OCI-LY7 (cell line): ENCODE measurements around the gene JUNB. TPM values are rescaled to one million over a fixed set of nuclear protein-coding genes. Genes with fewer than 3 reads are reported as not detected.

Experiments
- BruUV-seq: library from RNA; stranded (reverse); fragments of 400-500 nt; replicated peaks from 2 replicates; lab custom pipeline; 2021; lab: Mats Ljungman, UMichigan
- CTCF ChIA-PET: fragments of 300-600 bp; sonication (Branson Sonifier 250); formaldehyde crosslinking; loops from one replicate; lab custom pipeline; 2022; ENCODE audit warnings: antibody characterized with exemption; ENCODE audit not compliant: unreplicated experiment; lab: Charles Lee
- POLR2A ChIA-PET: fragments of 300-600 bp; sonication (Branson Sonifier 250); formaldehyde crosslinking; loops from one replicate; lab custom pipeline; 2022; ENCODE audit warnings: antibody characterized with exemption; lab: Charles Lee
- DNase-seq: peaks from one replicate; pipeline ENCODE4 v3.0.0-alpha.2; 2015; ENCODE audit warnings: low spot score
- H2AFZ ChIP-seq: fragments of 200-600 bp; sonication (generic), shearing (Covaris generic); 2 replicates; pipeline ENCODE4 v1.6.1; 2014; ENCODE audit warnings: mild to moderate bottlenecking, antibody characterized with exemption, low read length, moderate library complexity
- H3K27ac ChIP-seq: fragments of 200-600 bp; sonication (generic); 2 replicates; pipeline ENCODE4 v1.5.1; 2014; ENCODE audit warnings: mixed run types, low read depth, mild to moderate bottlenecking, moderate library complexity, low read length, inconsistent platforms; ENCODE audit not compliant: poor library complexity, severe bottlenecking
- H3K36me3 ChIP-seq: fragments of 200-600 bp; sonication (generic); 2 replicates; pipeline ENCODE4 v1.6.1; 2014; ENCODE audit warnings: mild to moderate bottlenecking, antibody characterized with exemption, low read length, moderate library complexity, mixed read lengths; ENCODE audit not compliant: insufficient read depth
- H3K4me1 ChIP-seq: fragments of 200-600 bp; sonication (generic); 2 replicates; pipeline ENCODE4 v1.5.1; 2014; ENCODE audit warnings: mild to moderate bottlenecking, low read length; ENCODE audit not compliant: insufficient read depth, poor library complexity, severe bottlenecking
- H3K4me2 ChIP-seq: fragments of 200-600 bp; sonication (generic); 2 replicates; pipeline ENCODE4 v1.6.1; 2014; ENCODE audit warnings: mild to moderate bottlenecking, low read length
- H3K4me3 ChIP-seq: fragments of 200-600 bp; sonication (generic); 2 replicates; pipeline ENCODE4 v1.5.1; 2014; ENCODE audit warnings: mild to moderate bottlenecking, low read depth, low read length; ENCODE audit not compliant: poor library complexity, severe bottlenecking
- H3K79me2 ChIP-seq: fragments of 200-600 bp; sonication (generic); 2 replicates; pipeline ENCODE4 v1.6.1; 2016; ENCODE audit warnings: low read depth, mild to moderate bottlenecking, low read length, moderate library complexity, mixed read lengths; ENCODE audit not compliant: insufficient read depth
- H3K9me2 ChIP-seq: fragments of 200-600 bp; sonication (generic); 2 replicates; pipeline ENCODE4 v1.6.1; 2016; ENCODE audit warnings: mild to moderate bottlenecking, low read length, mixed read lengths; ENCODE audit not compliant: insufficient read depth
- H3K9me3 ChIP-seq: fragments of 200-600 bp; sonication (generic); 2 replicates; pipeline ENCODE4 v1.6.1; 2014; ENCODE audit warnings: mild to moderate bottlenecking, mixed run types, low read length, mixed read lengths
- H4K20me1 ChIP-seq: fragments of 200-600 bp; sonication (generic); 2 replicates; pipeline ENCODE4 v1.6.1; 2014; ENCODE audit warnings: mild to moderate bottlenecking, antibody characterized with exemption, low read length, moderate library complexity, mixed read lengths; ENCODE audit not compliant: insufficient read depth
- CTCF ChIP-seq: fragments of 200-600 bp; sonication (generic); conservative IDR thresholded peaks from 2 replicates; pipeline ENCODE4 v1.5.1; 2014; ENCODE audit warnings: mild to moderate bottlenecking, antibody characterized with exemption, low read length, moderate library complexity, mixed read lengths
- EZH2phosphoT487 ChIP-seq: fragments of 200-600 bp; sonication (generic); IDR thresholded peaks from 2 replicates; pipeline ENCODE4 v1.6.1; 2018; ENCODE audit warnings: low read depth, borderline replicate concordance, mild to moderate bottlenecking, mixed run types, antibody characterized with exemption, low read length, moderate library complexity, mixed read lengths
- intact Hi-C: fragments of 100-400 bp; cut with micrococcal nuclease; formaldehyde crosslinking; loops from one replicate; pipeline ENCODE4 v1.10.0; 2022; ENCODE audit not compliant: unreplicated experiment
- total RNA-seq, 2 experiments: library from RNA; depleted of rRNA in 1 of 2; stranded (reverse); fragments of >200 nt in 1 of 2; shearing (Covaris generic) in 1 of 2; gene quantifications; 2 replicates each; pipeline ENCODE4 v1.2.3, GENCODE V29; 2014 to 2022

Gene JUNB
- total RNA-seq, 2 experiments from 2014 or later: 31.8 to 45.5 TPM

- POLR2A ChIA-PET: no interaction called here
- H2AFZ ChIP-seq: no peak overlapping the region
Observed at GRCh38 chr19:12769689-12770088, 21.6 kb upstream of the JUNB start.

GRCh38 chr19:12770922-12771321 lies 20.4 kb upstream of the JUNB start:
- H3K36me3 ChIP-seq: no peaks in the 10 kb centered on the region
- no peaks in the 10 kb centered on the region for H4K20me1 ChIP-seq
- intact Hi-C loops: no loop called here
- TF ChIP-seq CTCF (no peak), EZH2phosphoT487 (no peak)
- POLR2A ChIA-PET: no interaction called here
- CTCF ChIA-PET: no interaction called here
- no peak overlapping the region for H2AFZ ChIP-seq
- H3K4me3 ChIP-seq: no peak overlapping the region
- BruUV-seq: no TSS peak
- H3K4me2 ChIP-seq: no peak overlapping the region
- DNase-seq: no peak
- H3K4me1 ChIP-seq: peaks cover 9% of the 10 kb centered on the region
- no peak overlapping the region for H3K27ac ChIP-seq
- no peaks in the 10 kb centered on the region for H3K79me2 ChIP-seq
- H3K9me3 ChIP-seq: no peaks in the 10 kb centered on the region
- no peaks in the 10 kb centered on the region for H3K9me2 ChIP-seq

More at GRCh38 chr19:12769689-12770088, 21.6 kb upstream of the JUNB start:
- TF ChIP-seq CTCF: no peak
- H4K20me1 ChIP-seq: no peaks in the 10 kb centered on the region
- H3K4me2 ChIP-seq: no peak overlapping the region
- H3K36me3 ChIP-seq: no peaks in the 10 kb centered on the region
- peaks cover 5% of the 10 kb centered on the region for H3K4me1 ChIP-seq
- H3K79me2 ChIP-seq: no peaks in the 10 kb centered on the region
- BruUV-seq: no TSS peak
- CTCF ChIA-PET: no interaction called here
- no peak overlapping the region for H3K4me3 ChIP-seq
- no peak overlapping the region for H3K27ac ChIP-seq
- H3K9me2 ChIP-seq: no peaks in the 10 kb centered on the region
- no peak for DNase-seq
- H3K9me3 ChIP-seq: no peaks in the 10 kb centered on the region
- intact Hi-C loops: no loop called here

- TF ChIP-seq CTCF (no peak), EZH2phosphoT487 (no peak)
- no peaks in the 10 kb centered on the region for H4K20me1 ChIP-seq
- peaks cover 12% of the 10 kb centered on the region for H3K4me1 ChIP-seq
- no peak overlapping the region for H3K4me3 ChIP-seq
- no peak for DNase-seq
- intact Hi-C loops: no loop called here
- CTCF ChIA-PET: interaction anchor here (0.9 kb wide), 1 partner anchor 19 kb away, joined by 3 read pairs; the partner anchor contains the start of gene JUNB
- H3K79me2 ChIP-seq: no peaks in the 10 kb centered on the region
- no peak overlapping the region for H3K27ac ChIP-seq
- no peaks in the 10 kb centered on the region for H3K36me3 ChIP-seq
- H3K9me2 ChIP-seq: no peaks in the 10 kb centered on the region
- BruUV-seq: no TSS peak
- H2AFZ ChIP-seq: no peak overlapping the region
- H3K9me3 ChIP-seq: no peaks in the 10 kb centered on the region
- POLR2A ChIA-PET: no interaction called here
- no peak overlapping the region for H3K4me2 ChIP-seq
Observed at GRCh38 chr19:12772323-12772722, 19.0 kb upstream of the JUNB start.
